ENCODE data around the gene VAT1L.

DNA sequence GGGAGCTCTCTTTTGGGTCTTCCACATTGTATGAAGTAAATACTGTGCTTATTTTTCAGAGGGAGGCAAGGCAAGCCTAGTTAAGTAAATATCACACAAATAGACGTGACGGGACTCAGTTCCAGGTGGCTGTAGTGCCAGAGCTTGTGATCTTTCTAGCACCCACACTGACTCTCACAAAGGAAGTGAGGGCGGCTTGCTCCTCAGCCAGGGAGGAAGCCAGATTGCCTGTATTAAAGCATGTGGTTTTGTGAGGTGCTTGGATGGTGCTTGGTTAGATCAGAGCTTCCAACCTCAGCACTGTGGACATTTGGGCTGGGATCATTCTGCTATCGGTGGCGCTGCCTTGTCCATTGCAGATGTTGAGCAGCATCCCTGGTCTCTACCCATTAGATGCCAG lies 80.1 kb downstream of the VAT1L start:
- TF ChIP-seq, protein P1, sequence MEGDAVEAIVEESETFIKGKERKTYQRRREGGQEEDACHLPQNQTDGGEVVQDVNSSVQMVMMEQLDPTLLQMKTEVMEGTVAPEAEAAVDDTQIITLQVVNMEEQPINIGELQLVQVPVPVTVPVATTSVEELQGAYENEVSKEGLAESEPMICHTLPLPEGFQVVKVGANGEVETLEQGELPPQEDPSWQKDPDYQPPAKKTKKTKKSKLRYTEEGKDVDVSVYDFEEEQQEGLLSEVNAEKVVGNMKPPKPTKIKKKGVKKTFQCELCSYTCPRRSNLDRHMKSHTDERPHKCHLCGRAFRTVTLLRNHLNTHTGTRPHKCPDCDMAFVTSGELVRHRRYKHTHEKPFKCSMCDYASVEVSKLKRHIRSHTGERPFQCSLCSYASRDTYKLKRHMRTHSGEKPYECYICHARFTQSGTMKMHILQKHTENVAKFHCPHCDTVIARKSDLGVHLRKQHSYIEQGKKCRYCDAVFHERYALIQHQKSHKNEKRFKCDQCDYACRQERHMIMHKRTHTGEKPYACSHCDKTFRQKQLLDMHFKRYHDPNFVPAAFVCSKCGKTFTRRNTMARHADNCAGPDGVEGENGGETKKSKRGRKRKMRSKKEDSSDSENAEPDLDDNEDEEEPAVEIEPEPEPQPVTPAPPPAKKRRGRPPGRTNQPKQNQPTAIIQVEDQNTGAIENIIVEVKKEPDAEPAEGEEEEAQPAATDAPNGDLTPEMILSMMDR (IDR thresholded peaks at IDR 0.05): no peak
- TF ChIP-seq POLR2A (IDR thresholded peaks at IDR 0.05): no peak

Data from testis (tissue), 2 donors.